Activated CD8-positive, alpha-beta memory T cell treated with anti-CD3 and anti-CD28 coated beads, Interleukin-2, amount 10 ng/mL, durations not matched to agents 7 days and 5 days (primary cell): ENCODE measurements around the gene ATP1A1. TPM values are rescaled to one million over a fixed set of nuclear protein-coding genes. Genes with fewer than 3 reads are reported as not detected.
A peak's percentile ranks its signal among the peaks of the same experiment; 100 is the strongest.

Experiments used
- ATAC-seq: fragments of 150-1000 bp; cut with Tn5 transposase; one replicate; pipeline ENCODE4 v1.10.0; 2021; ENCODE audit warnings: moderate library complexity
- CTCF ChIA-PET: fragments of 350-600 bp; sonication (Branson Sonifier 250); formaldehyde crosslinking; loops from one replicate; lab custom pipeline; 2021; ENCODE audit warnings: antibody characterized with exemption; lab: Charles Lee
- DNase-seq: peaks from one replicate; pipeline ENCODE4 v3.0.0-alpha.2; 2020
- H3K27ac Mint-ChIP-seq: one replicate; pipeline ENCODE4 v1.8.0; 2021; ENCODE audit warnings: mild to moderate bottlenecking, mixed read lengths
- H3K27me3 Mint-ChIP-seq: one replicate; pipeline ENCODE4 v1.8.0; 2021; ENCODE audit warnings: mixed read lengths
- H3K36me3 Mint-ChIP-seq: one replicate; pipeline ENCODE4 v1.8.0; 2021; ENCODE audit warnings: mild to moderate bottlenecking, mixed read lengths
- H3K4me1 Mint-ChIP-seq: one replicate; pipeline ENCODE4 v1.8.0; 2021; ENCODE audit warnings: mixed read lengths
- H3K4me3 Mint-ChIP-seq: one replicate; pipeline ENCODE4 v1.8.0; 2021; ENCODE audit warnings: mild to moderate bottlenecking, moderate library complexity, mixed read lengths
- H3K9me3 Mint-ChIP-seq: one replicate; pipeline ENCODE4 v1.8.0; 2022; ENCODE audit warnings: low read depth, mixed read lengths
- total RNA-seq, 2 experiments: library from RNA; stranded (reverse); gene quantifications; one replicate each; pipeline ENCODE4 v1.2.3, GENCODE V29; 2021

ATP1A1 gene
- total RNA-seq, 2 experiments from 2014 or later, result 169 to 206 TPM

DNA sequence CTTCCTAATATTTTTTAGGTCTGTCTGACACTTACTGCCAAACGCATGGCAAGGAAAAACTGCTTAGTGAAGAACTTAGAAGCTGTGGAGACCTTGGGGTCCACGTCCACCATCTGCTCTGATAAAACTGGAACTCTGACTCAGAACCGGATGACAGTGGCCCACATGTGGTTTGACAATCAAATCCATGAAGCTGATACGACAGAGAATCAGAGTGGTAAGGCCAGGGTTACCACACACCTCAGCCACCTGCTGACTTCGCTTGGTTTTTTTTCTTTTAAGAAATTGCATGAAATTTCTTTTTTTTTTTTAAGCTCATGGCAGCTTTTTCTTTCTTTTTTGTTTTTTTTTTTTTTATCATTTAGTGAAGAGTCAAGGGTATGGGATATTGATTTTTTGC, 17.2 kb downstream of the ATP1A1 start:
- Mint-ChIP-seq H3K27ac (peak overlapping the region; percentile 48), H3K4me1 (peaks cover 51% of the 10 kb centered on the region), H3K4me3 (no peak overlapping the region), H3K9me3 (no peaks in the 10 kb centered on the region), H3K36me3 (peaks cover 76% of the 10 kb centered on the region), H3K27me3 (no peaks in the 10 kb centered on the region)
- CTCF ChIA-PET, result interaction anchor here (0.8 to 2.2 kb wide), 4 partner anchors 13 to 670 kb away, joined by 3 to 15 read pairs (median 4); partner anchors contain the start of gene TTF2
- ATAC-seq, result peak; percentile 90
- peak; percentile 86 for DNase-seq

DNA sequence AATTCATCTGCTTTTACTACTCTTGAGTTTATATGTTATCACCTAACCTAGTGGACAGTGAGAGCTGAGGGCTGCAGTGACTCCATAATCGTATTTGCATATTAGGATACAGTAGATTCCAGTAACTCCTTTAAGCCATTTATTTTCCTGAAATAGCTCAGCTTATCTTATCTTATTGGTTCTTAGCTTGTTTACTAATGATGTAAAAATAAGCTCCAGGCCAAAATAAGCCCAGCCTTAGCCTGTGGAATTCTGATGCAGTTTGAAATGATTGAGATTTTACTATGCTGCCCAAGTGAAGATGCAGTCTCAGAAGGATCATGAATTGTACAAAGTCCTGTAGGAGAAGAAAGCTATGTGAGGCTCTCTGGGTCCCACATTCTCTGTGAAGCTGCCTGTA, 18.1 kb downstream of the ATP1A1 start:
- CTCF ChIA-PET, result interaction anchor here (1.1 to 2.2 kb wide), 4 partner anchors 10 to 252 kb away, joined by 3 to 15 read pairs (median 4); no protein-coding TSS in a partner anchor
- no peak for DNase-seq
- Mint-ChIP-seq H3K27ac (no peak overlapping the region), H3K4me3 (no peak overlapping the region), H3K9me3 (no peaks in the 10 kb centered on the region), H3K4me1 (peaks cover 51% of the 10 kb centered on the region), H3K27me3 (no peaks in the 10 kb centered on the region), H3K36me3 (peaks cover 73% of the 10 kb centered on the region)
- ATAC-seq, result no peak

DNA sequence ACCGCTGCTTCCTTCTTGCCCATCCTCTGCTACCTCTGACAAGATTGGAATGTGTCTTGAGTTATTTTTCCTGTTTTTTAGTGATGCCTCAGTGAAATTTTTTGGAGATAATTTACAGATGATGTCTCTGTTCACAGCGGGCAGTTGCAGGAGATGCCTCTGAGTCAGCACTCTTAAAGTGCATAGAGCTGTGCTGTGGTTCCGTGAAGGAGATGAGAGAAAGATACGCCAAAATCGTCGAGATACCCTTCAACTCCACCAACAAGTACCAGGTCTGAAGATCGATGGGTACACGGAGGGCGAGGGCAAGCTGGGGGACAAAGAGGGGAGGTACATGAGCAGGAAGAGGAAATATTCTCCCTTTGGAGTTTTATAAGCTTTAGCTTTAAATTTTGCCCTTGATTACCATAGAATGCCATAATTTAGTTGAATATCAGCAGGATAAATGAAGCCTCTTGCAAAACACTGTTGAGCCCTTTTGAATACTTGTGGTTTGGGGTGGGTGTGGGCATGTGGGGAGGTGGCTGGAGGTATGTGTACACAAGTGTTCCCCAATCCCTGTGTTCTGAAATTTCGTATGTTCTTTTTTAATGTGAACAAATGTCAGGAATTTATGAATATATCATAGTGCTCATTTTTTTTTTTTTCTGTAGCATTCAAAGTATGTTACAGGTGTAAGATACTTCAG, 19.8 kb downstream of the ATP1A1 start:
- no peak overlapping the region for H3K27ac Mint-ChIP-seq

DNA sequence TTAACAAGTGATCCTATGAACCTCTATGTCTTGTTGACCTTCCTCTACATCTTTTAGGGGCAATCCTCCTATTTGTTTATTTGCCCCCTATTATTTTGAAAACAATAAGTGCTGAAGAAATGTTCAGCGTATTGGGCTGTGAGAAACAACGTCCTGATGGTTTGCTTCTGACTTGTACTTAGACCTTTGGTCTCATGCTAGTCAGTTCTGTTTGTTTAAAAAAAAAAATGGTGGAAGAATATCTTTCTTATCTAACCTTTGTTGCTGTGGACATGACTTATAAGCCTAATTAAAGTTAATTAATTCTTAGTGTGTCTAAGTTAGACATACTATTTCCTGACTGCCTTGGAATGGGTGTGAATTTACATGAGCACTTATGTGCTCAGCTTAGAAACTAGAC, 20.7 kb downstream of the ATP1A1 start:
- no peak overlapping the region for H3K27ac Mint-ChIP-seq
- ATAC-seq, result no peak
- H3K27me3 Mint-ChIP-seq, result no peaks in the 10 kb centered on the region
- H3K4me1 Mint-ChIP-seq, result peaks cover 38% of the 10 kb centered on the region
- CTCF ChIA-PET, result interaction anchor here (0.6 kb wide), 1 partner anchor 16 kb away, joined by 3 read pairs; no protein-coding TSS in a partner anchor
- peaks cover 76% of the 10 kb centered on the region for H3K36me3 Mint-ChIP-seq
- no peaks in the 10 kb centered on the region for H3K9me3 Mint-ChIP-seq
- H3K4me3 Mint-ChIP-seq, result no peak overlapping the region
- DNase-seq, result no peak

More for the DNA sequence above, 19.8 kb downstream of the ATP1A1 start:
- ATAC-seq (no peak), DNase-seq (no peak)
- H3K4me1 Mint-ChIP-seq, result peaks cover 47% of the 10 kb centered on the region
- H3K36me3 Mint-ChIP-seq, result peaks cover 76% of the 10 kb centered on the region
- H3K9me3 Mint-ChIP-seq, result no peaks in the 10 kb centered on the region
- no peak overlapping the region for H3K4me3 Mint-ChIP-seq
- no peaks in the 10 kb centered on the region for H3K27me3 Mint-ChIP-seq
- CTCF ChIA-PET, result interaction anchor here (0.6 to 1.2 kb wide), 2 partner anchors 16 to 17 kb away, joined by 3 read pairs; no protein-coding TSS in a partner anchor

DNA sequence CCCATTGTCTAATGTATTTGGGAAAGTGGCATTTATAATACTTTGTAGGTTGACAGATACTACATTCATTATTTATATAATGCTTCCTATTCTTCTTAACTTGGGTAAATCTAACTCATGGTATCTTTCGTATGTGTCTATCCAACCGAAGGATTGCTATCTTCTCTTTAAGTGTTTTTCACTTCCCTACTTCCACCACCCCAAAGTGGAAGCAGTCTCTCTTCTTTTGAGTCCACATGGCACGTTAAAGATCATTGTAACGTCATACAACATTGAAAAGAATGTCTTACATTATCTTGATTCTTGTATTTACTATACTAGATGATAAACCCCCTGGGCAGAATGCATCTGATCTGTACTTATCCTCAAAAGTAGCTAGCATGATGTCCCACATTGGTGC, 21.2 kb downstream of the ATP1A1 start:
- H3K36me3 Mint-ChIP-seq, result peaks cover 76% of the 10 kb centered on the region
- no peak overlapping the region for H3K27ac Mint-ChIP-seq
- no peaks in the 10 kb centered on the region for H3K9me3 Mint-ChIP-seq
- H3K27me3 Mint-ChIP-seq, result no peaks in the 10 kb centered on the region
- DNase-seq (no peak), ATAC-seq (no peak)
- no peak overlapping the region for H3K4me3 Mint-ChIP-seq
- CTCF ChIA-PET, result no interaction called here
- peaks cover 34% of the 10 kb centered on the region for H3K4me1 Mint-ChIP-seq

DNA sequence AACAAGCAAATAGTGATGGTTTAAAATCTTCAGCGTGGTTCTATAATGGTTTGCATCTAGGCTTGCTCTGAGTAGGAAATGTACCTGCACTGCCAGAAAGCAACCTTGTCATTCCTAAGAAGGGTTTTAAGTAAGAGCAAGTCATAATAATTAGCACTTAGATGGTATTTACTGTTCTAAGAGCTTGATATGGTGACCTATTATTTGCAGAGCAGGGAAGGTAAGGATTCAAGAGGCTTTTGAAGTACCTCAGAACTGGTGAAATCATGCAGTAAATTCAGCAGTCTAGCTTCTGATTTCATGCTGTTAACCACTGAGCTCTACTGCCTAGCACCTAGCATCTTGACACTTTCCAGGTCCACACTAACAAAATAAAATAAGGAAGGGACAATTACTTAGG, 23.7 kb downstream of the ATP1A1 start:
- CTCF ChIA-PET, result interaction anchor here (1.2 to 1.6 kb wide), 4 partner anchors 10 to 258 kb away, joined by 3 to 6 read pairs (median 4); no protein-coding TSS in a partner anchor
- Mint-ChIP-seq H3K36me3 (peaks cover 78% of the 10 kb centered on the region), H3K27ac (no peak overlapping the region), H3K4me1 (peaks cover 15% of the 10 kb centered on the region), H3K9me3 (no peaks in the 10 kb centered on the region), H3K27me3 (no peaks in the 10 kb centered on the region), H3K4me3 (no peak overlapping the region)
- ATAC-seq, result no peak
- DNase-seq, result no peak

DNA sequence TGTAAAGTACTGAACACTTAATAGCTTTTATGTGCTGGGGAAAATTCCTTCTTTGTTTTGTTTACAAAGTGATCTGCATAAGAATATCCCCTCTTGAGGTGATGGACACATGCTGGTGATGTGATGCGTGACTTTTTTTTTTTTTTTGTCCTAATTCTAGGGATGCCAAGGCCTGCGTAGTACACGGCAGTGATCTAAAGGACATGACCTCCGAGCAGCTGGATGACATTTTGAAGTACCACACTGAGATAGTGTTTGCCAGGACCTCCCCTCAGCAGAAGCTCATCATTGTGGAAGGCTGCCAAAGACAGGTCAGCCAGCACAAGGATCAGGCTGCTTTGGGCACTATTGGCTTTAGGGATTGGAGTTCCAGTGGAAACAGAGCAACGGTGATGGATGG, 24.7 kb downstream of the ATP1A1 start:
- no peak for ATAC-seq
- CTCF ChIA-PET, result interaction anchor here (1.4 to 1.6 kb wide), 3 partner anchors 9 to 101 kb away, joined by 3 to 6 read pairs (median 4); no protein-coding TSS in a partner anchor
- Mint-ChIP-seq H3K4me3 (no peak overlapping the region), H3K27ac (no peak overlapping the region), H3K9me3 (no peaks in the 10 kb centered on the region), H3K4me1 (peaks cover 18% of the 10 kb centered on the region), H3K36me3 (peaks cover 81% of the 10 kb centered on the region), H3K27me3 (no peaks in the 10 kb centered on the region)
- DNase-seq, result no peak

DNA sequence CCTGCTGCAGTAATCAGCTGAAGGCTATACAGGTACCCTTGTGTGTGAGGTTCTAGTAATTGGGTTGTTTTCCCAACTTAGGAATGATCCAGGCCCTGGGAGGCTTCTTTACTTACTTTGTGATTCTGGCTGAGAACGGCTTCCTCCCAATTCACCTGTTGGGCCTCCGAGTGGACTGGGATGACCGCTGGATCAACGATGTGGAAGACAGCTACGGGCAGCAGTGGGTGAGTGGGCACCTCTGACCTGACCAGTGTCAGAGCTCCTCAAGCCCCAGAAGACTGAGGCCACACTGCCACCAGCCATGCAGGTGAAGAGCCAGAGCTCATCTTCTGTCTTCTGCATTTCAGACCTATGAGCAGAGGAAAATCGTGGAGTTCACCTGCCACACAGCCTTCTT, 27.7 kb downstream of the ATP1A1 start:
- Mint-ChIP-seq H3K9me3 (no peaks in the 10 kb centered on the region), H3K27ac (no peak overlapping the region), H3K4me3 (no peak overlapping the region), H3K36me3 (peaks cover 85% of the 10 kb centered on the region), H3K4me1 (peaks cover 20% of the 10 kb centered on the region), H3K27me3 (no peaks in the 10 kb centered on the region)
- CTCF ChIA-PET, result interaction anchor here (1.0 to 2.4 kb wide), 4 partner anchors 9 to 262 kb away, joined by 3 to 6 read pairs (median 3); no protein-coding TSS in a partner anchor
- no peak for DNase-seq
- no peak for ATAC-seq

DNA sequence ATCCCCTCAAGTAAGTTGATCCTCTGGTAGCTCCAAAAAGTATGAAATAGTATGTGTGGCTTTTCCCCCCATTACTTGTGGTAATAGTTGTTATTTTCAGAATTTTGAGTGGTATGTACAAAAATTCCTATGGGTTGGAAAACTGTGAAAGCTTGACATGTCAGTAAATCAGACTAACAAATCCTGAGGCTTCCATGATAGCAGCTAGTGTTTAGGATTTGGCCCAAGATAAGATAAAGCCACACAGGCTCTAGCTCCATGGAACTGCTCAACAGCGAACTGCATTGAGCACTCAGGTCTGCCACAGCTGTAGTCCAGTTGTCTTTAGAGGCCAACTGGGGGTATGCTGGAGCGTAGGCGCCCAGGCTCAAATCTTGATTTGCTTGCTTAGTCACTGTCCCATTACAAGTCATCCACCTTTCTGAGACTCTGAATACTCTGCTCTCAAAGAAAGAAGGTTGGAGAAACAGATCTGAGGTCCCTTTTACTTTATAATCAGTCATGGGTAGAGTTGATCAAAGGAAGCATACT, 28.7 kb downstream of the ATP1A1 start:
- ATAC-seq, result no peak
- Mint-ChIP-seq H3K9me3 (no peaks in the 10 kb centered on the region), H3K27me3 (no peaks in the 10 kb centered on the region), H3K36me3 (peaks cover 83% of the 10 kb centered on the region), H3K4me1 (peaks cover 20% of the 10 kb centered on the region), H3K4me3 (no peak overlapping the region), H3K27ac (no peak overlapping the region)
- CTCF ChIA-PET, result interaction anchor here (0.9 to 2.4 kb wide), 8 partner anchors 10 to 263 kb away, joined by 3 to 9 read pairs (median 3); no protein-coding TSS in a partner anchor
- no peak for DNase-seq

DNA sequence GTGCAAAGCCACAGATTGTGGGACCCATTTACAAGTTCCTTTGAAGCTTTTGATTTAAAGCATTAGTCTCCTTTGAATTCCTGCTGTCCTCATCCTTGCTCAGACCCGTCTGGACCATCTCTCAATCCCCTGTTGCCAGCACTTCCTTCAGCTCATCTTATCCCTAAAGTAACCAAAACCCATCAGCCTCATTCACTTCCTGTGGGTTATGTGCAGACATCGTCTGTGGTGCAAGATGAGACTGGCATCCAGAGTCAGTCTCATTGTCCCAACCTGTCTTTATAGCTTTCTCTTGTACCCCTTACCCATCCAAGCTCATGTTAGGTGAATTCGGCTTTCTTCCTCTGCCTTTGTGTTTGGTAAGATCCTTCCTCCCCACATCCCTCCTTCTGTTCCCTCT, 29.3 kb downstream of the ATP1A1 start:
- ATAC-seq (peak; percentile 57), DNase-seq (peak; percentile 52)
- Mint-ChIP-seq H3K27ac (peak overlapping the region; percentile 61), H3K36me3 (peaks cover 80% of the 10 kb centered on the region), H3K4me3 (no peak overlapping the region), H3K4me1 (peaks cover 20% of the 10 kb centered on the region), H3K9me3 (no peaks in the 10 kb centered on the region), H3K27me3 (no peaks in the 10 kb centered on the region)
- CTCF ChIA-PET, result interaction anchor here (0.7 to 2.4 kb wide), 6 partner anchors 9 to 83 kb away, joined by 3 to 9 read pairs (median 4); no protein-coding TSS in a partner anchor

DNA sequence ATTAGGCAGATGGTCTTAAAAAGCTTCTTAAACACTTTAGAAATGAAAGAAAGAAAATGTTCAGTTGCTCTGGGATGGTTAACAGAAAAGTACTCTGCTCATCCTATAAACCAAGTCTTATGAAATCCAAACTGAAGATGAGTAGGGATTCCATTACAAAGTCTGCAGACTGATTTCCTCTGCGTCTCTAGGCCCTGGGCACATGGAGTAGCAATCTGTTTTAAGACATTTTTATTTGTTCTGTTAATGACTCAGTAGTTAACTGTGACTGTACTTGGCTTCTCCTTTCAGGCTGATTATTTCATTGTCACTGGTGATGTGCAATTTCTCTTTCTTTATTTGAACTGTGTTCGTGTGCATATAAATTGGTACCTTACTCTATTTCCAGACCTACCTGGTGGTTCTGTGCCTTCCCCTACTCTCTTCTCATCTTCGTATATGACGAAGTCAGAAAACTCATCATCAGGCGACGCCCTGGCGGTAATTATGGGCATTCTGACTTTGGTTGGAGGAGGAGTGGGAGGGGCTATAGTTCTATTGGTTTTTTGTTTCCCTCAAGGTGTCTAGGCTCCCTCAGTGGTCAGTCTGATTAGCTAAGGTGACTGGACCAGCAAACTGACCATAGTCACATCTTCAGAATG, 30.6 kb downstream of the ATP1A1 start:
- DNase-seq (no peak), ATAC-seq (no peak)
- H3K9me3 Mint-ChIP-seq, result no peaks in the 10 kb centered on the region
- CTCF ChIA-PET, result interaction anchor here (1.5 to 2.1 kb wide), 2 partner anchors 13 to 82 kb away, joined by 5 to 9 read pairs; no protein-coding TSS in a partner anchor
- no peak overlapping the region for H3K27ac Mint-ChIP-seq
- H3K4me3 Mint-ChIP-seq, result no peak overlapping the region
- peaks cover 20% of the 10 kb centered on the region for H3K4me1 Mint-ChIP-seq
- H3K27me3 Mint-ChIP-seq, result no peaks in the 10 kb centered on the region
- peaks cover 69% of the 10 kb centered on the region for H3K36me3 Mint-ChIP-seq

DNA sequence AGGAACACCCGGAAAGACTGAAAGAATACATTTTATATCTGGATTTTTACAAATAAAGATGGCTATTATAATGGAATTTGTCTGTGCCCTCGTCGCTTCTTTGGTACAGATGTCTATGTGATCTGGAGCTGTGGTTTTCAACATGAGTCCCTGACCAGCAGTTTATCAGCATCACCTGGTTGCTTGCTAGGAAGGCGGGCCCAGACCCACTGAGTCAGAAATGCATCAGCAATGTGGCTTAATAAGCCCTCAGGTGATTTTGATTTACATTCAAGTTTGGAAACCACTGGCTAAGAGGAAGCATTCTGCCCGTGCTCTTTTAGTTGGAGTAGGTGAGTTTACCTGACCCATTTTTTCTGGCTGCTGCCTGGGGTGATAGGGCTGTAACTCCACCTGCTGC, 31.7 kb downstream of the ATP1A1 start:
- no peak overlapping the region for H3K4me3 Mint-ChIP-seq
- ATAC-seq (no peak), DNase-seq (no peak)
- H3K27me3 Mint-ChIP-seq, result no peaks in the 10 kb centered on the region
- no peaks in the 10 kb centered on the region for H3K9me3 Mint-ChIP-seq
- H3K27ac Mint-ChIP-seq, result no peak overlapping the region
- CTCF ChIA-PET, result no interaction called here
- peaks cover 20% of the 10 kb centered on the region for H3K4me1 Mint-ChIP-seq
- peaks cover 59% of the 10 kb centered on the region for H3K36me3 Mint-ChIP-seq
